Transverse colon (tissue), 4 donors: ENCODE data around the gene ASXL2. TPM values are rescaled to one million over a fixed set of nuclear protein-coding genes. Genes with fewer than 3 reads are reported as not detected.

Experiments used
- DNase-seq: peaks from one replicate; pipeline ENCODE4 v3.0.0-alpha.2; 2019
- H3K27ac ChIP-seq, 4 donors: fragments of 200-600 bp; sonication (generic); 2 replicates each; pipeline ENCODE4 v1.5.1; 2016 to 2018; ENCODE audit warnings: inconsistent platforms in 4 of 4
- H3K27me3 ChIP-seq: fragments of 200-600 bp; sonication (generic); 2 replicates; pipeline ENCODE4 v1.5.1; 2017; ENCODE audit warnings: inconsistent platforms
- H3K36me3 ChIP-seq, 4 donors: fragments of 200-600 bp; sonication (generic); 2 replicates each; pipeline ENCODE4 v1.5.1; 2017 to 2019; ENCODE audit warnings: inconsistent platforms in 4 of 4
- H3K4me1 ChIP-seq, 4 donors: fragments of 200-600 bp; sonication (generic); 2 replicates each; pipeline ENCODE4 v1.5.1; 2017 to 2020; ENCODE audit warnings: inconsistent platforms in 4 of 4
- H3K4me3 ChIP-seq, 4 donors: fragments of 200-600 bp; sonication (generic); 1 replicate in 1 of 4; 2 replicates in 3 of 4; pipeline versions ENCODE4 v1.5.1 to v1.6.1; 2017 to 2019; ENCODE audit warnings: inconsistent platforms in 4 of 4
- H3K9me3 ChIP-seq, 2 donors: fragments of 200-600 bp; sonication (generic); 2 replicates each; pipeline ENCODE4 v1.5.1; 2017 to 2019; ENCODE audit warnings: inconsistent platforms in 2 of 2
- EP300 ChIP-seq: sonication (generic); formaldehyde crosslinking; IDR thresholded peaks from one replicate; pipeline ENCODE4 v1.6.1; 2017; ENCODE audit warnings: antibody characterized with exemption, low read depth
- POLR2A ChIP-seq: fragments of 450-650 bp; IDR thresholded peaks from one replicate; pipeline ENCODE4 v1.6.1; 2016; ENCODE audit warnings: antibody characterized with exemption, mild to moderate bottlenecking, moderate library complexity
- POLR2AphosphoS5 ChIP-seq, 3 donors: sonication (generic); formaldehyde crosslinking; IDR thresholded peaks; one replicate each; pipeline ENCODE4 v1.6.1; 2016; ENCODE audit warnings: antibody characterized with exemption in 3 of 3
- WGBS, 2 donors: methylation state at CpG; one replicate each; pipeline ENCODE4 v1.1.5; 2018; ENCODE audit warnings: low coverage in 1 of 2; 5-methylcytosine and 5-hydroxymethylcytosine counted together
- in situ Hi-C, 4 donors: fragments of 200-750 bp; cut with MboI; loops; one replicate each; pipeline versions ENCODE4 v1.15.0 to v1.15.1; 2017; ENCODE audit warnings: low sequenced_read_pairs in 3 of 4, low pct_ligation_motif_present in 1 of 4, low pct_unique_long_range_greater_than_20kb in 1 of 4
- intact Hi-C: fragments of 100-400 bp; cut with DNase I; formaldehyde crosslinking; loops from one replicate; pipeline ENCODE4 v1.15.1; 2023; ENCODE audit warnings: low total_unique reads
- total RNA-seq, 4 donors: library from RNA; depleted of rRNA; stranded (reverse); fragments of >200 nt; gene quantifications; one replicate each; pipeline ENCODE4 v1.1.0, GENCODE V29; 2016
- TF ChIP-seq, protein P1 (sequence below), 5 experiments: fragments of 200-600 bp in 3 of 5; fragments of 450-650 bp in 2 of 5; sonication (generic) in 3 of 5; IDR thresholded peaks; 1 replicate in 2 of 5; 2 replicates in 3 of 5; pipeline ENCODE4 v1.5.1; 2016 to 2017; ENCODE audit warnings: antibody characterized with exemption in 5 of 5, inconsistent platforms in 3 of 5, mild to moderate bottlenecking in 2 of 5, moderate library complexity in 1 of 5

The ASXL2 gene
- total RNA-seq, 4 donors from 2014 or later = 17.3 to 36.6 (median 23.3) TPM

DNA sequence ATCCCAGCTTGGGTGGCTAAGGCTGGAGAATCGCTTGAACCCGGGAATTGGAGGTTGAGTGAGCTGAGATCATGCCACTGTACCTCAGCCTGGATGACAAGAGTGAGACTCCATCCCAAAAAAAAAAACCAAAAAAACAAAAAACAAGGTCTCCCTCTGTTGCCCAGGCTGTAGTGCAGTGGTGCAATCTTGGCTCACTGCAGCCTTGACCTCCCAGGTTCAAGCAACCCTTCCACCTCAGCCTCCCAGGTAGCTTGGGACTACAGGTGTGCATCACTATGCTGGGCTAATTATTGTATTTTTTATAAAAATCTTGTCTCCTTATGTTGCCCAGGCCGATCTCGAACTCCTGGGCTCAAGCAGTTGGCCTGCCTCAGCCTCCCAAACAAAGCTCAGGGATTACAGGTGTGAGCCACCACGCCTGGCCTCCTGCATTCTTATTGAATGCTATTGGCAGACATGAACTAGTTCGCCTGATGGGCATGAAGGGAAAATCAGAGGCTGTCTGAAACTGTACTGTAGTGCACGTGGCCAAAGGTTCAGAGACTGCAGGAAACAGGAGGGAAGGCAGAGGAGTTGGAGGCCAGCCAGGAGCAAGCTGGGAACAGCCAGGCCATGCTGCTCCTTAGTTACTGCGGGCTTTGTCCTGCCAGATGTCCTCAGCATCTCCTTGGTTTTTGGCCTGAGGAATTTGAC lies 16.0 kb upstream of the ASXL2 start:
- TF ChIP-seq EP300 (no peak), POLR2AphosphoS5 (IDR thresholded peaks at IDR 0.05) (no peak), POLR2A (no peak)
- TF ChIP-seq, protein P1, sequence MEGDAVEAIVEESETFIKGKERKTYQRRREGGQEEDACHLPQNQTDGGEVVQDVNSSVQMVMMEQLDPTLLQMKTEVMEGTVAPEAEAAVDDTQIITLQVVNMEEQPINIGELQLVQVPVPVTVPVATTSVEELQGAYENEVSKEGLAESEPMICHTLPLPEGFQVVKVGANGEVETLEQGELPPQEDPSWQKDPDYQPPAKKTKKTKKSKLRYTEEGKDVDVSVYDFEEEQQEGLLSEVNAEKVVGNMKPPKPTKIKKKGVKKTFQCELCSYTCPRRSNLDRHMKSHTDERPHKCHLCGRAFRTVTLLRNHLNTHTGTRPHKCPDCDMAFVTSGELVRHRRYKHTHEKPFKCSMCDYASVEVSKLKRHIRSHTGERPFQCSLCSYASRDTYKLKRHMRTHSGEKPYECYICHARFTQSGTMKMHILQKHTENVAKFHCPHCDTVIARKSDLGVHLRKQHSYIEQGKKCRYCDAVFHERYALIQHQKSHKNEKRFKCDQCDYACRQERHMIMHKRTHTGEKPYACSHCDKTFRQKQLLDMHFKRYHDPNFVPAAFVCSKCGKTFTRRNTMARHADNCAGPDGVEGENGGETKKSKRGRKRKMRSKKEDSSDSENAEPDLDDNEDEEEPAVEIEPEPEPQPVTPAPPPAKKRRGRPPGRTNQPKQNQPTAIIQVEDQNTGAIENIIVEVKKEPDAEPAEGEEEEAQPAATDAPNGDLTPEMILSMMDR (IDR thresholded peaks at IDR 0.05) = no peak
- H3K36me3 ChIP-seq = no peaks in the 10 kb centered on the region
- H3K4me3 ChIP-seq = no peak overlapping the region
- no peak overlapping the region for H3K27ac ChIP-seq
- no peaks in the 10 kb centered on the region for H3K9me3 ChIP-seq
- 62 to 69% methylated on average over 7 to 8 of the region's 8 CpGs for WGBS, 2 donors
- in situ Hi-C loops = no loop called here
- peak; percentile 29 for DNase-seq
- intact Hi-C loops = no loop called here
- no peaks in the 10 kb centered on the region for H3K4me1 ChIP-seq
- H3K27me3 ChIP-seq = no peaks in the 10 kb centered on the region

DNA sequence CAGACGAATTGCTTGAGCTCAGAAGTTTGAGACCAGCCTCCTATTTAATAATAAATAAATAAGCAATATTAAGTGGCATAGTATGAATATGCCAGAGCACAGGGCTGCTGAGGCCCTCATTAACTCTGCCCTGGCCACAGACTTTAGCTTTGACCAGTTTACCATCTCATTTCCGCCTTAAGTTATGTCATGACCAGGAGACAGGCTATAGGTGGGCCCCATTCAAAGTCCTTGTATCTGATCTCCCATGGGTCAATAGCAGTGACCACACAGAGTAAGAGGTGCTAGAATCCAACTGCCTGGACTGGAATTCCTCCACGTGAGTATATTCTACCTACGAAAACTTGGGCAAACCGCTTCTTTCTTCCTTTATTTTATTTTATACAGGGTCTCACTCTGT lies 13.4 kb upstream of the ASXL2 start:
- Histone ChIP-seq H3K36me3 (no peaks in the 10 kb centered on the region), H3K4me1 (no peaks in the 10 kb centered on the region), H3K9me3 (no peaks in the 10 kb centered on the region), H3K27ac (no peak overlapping the region), H3K4me3 (no peak overlapping the region), H3K27me3 (no peaks in the 10 kb centered on the region)
- intact Hi-C loops = no loop called here
- WGBS, 2 donors = 79 to 89% methylated on average over 5 of the region's 5 CpGs
- TF ChIP-seq, protein P1 (IDR thresholded peaks at IDR 0.05) = no peak
- TF ChIP-seq POLR2A = no peak
- no peak for TF ChIP-seq POLR2AphosphoS5 (IDR thresholded peaks at IDR 0.05)
- TF ChIP-seq EP300 = no peak
- in situ Hi-C loops = no loop called here
- DNase-seq = no peak

DNA sequence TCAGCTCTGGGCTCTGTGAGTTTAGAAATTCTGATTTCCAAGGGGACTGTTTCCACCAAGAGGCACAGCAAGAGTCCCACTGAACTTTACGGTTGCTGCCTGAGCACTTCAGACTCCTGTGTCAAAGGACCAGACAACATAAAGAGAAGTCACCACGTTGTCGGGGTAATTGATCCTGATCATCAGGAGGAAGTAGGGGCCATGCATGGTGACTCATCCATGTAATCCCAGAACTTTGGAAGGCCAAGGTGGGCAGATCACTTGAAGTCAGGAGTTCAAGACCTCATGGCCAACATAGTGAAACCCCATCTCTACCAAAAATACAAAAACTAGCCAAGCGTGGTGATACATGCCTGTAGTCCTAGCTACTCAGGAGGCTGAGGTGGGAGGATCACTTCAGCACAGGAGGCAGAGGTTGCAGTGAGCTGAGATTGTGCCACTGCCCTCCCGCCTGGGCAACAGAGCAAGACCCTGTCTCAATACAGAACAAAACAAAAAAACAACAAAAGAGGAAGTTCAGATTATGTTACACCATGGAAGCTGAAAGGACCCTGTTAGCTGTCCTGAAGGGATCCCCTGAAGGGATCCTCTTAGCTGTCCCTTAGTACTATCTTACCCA lies 9.4 kb upstream of the ASXL2 start:
- WGBS, 2 donors = 91 to 100% methylated on average over 2 to 5 of the region's 5 CpGs
- Histone ChIP-seq H3K4me1 (no peaks in the 10 kb centered on the region), H3K4me3 (no peak overlapping the region), H3K9me3 (no peaks in the 10 kb centered on the region), H3K27ac (no peak overlapping the region), H3K27me3 (no peaks in the 10 kb centered on the region), H3K36me3 (no peaks in the 10 kb centered on the region)
- TF ChIP-seq POLR2AphosphoS5 (IDR thresholded peaks at IDR 0.05) (no peak), POLR2A (no peak), EP300 (no peak)
- TF ChIP-seq, protein P1 (IDR thresholded peaks at IDR 0.05) = no peak
- intact Hi-C loops (no loop called here), in situ Hi-C loops (no loop called here)
- no peak for DNase-seq

DNA sequence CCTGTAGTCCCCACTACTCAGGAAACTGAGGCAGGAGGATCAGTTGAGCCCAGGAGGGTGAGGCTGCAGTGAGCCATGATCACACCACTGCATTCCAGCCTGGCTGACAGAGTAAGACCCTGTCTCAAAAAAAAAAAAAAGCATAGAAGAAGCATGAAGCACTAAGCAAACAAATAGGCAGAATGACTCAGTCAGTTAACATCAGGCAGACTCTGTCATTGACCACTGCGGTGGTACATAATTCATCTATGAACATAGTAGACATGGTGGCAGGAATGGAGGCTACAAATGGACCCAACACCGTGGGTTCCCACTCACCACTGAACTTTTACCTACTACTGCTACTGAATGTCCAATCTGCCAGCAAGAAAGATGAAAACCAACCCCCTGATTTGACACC lies 7.6 kb upstream of the ASXL2 start:
- no peaks in the 10 kb centered on the region for H3K36me3 ChIP-seq
- intact Hi-C loops = no loop called here
- no peak overlapping the region for H3K4me3 ChIP-seq
- no peaks in the 10 kb centered on the region for H3K27me3 ChIP-seq
- H3K4me1 ChIP-seq = no peaks in the 10 kb centered on the region
- 82 to 88% methylated on average over 1 to 2 of the region's 2 CpGs for WGBS, 2 donors
- in situ Hi-C loops = no loop called here
- no peaks in the 10 kb centered on the region for H3K9me3 ChIP-seq
- TF ChIP-seq, protein P1 (IDR thresholded peaks at IDR 0.05) = no peak
- TF ChIP-seq POLR2A = no peak
- no peak overlapping the region for H3K27ac ChIP-seq
- no peak for DNase-seq
